Ectodermal cell (in vitro differentiated cells): ENCODE results near the gene MTCL1.

Experiments used
- H3K27ac ChIP-seq: 2 replicates; pipeline ENCODE4 v1.7.0; 2013; ENCODE audit warnings: mild to moderate bottlenecking, low read depth, low read length; ENCODE audit not compliant: insufficient read depth, poor library complexity, severe bottlenecking
- H3K27me3 ChIP-seq: 2 replicates; pipeline ENCODE4 v1.7.0; 2013; ENCODE audit warnings: mild to moderate bottlenecking, low read length; ENCODE audit not compliant: insufficient read depth, control insufficient read depth, poor library complexity, severe bottlenecking
- H3K36me3 ChIP-seq: one replicate; pipeline ENCODE4 v1.7.0; 2013; ENCODE audit warnings: low read length; ENCODE audit not compliant: control insufficient read depth, insufficient read depth
- H3K4me1 ChIP-seq: one replicate; pipeline ENCODE4 v1.7.0; 2013; ENCODE audit warnings: low read length; ENCODE audit not compliant: control insufficient read depth, insufficient read depth
- H3K4me3 ChIP-seq: 2 replicates; pipeline ENCODE4 v1.7.0; 2013; ENCODE audit warnings: low read depth, low read length, control low read depth; ENCODE audit not compliant: insufficient read depth
- H3K9me3 ChIP-seq: 2 replicates; pipeline ENCODE4 v1.7.0; 2013; ENCODE audit warnings: mild to moderate bottlenecking, low read length, moderate library complexity; ENCODE audit not compliant: control insufficient read depth
- WGBS, 2 experiments: methylation state at CpG; one replicate each; pipeline ENCODE4 v1.1.7; 2013; ENCODE audit warnings: missing lambda C conversion rate in 2 of 2; 5-methylcytosine and 5-hydroxymethylcytosine counted together

MTCL1 gene

DNA sequence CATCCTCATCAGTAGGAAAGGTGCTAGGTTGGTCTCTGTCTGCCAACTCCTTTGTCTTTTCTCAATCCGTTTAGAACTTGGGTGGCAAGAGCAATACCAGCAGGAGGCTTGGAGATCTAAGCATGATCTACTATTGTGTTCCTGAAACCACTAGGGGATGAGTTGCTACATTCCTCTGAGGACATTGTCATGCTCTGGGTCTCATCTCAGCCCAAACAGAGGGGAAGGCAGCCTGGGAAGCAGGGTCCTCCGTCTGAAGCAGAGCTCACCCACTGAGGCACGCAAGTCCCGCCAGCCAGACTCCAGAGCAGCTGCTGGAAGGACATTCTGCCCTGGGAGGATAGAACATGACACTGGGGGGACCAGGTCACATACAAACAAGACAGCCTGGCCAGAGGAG, 162.9 kb downstream of the MTCL1 start:
- H3K9me3 ChIP-seq: no peaks in the 10 kb centered on the region
- 55 to 56% methylated on average over 4 of the region's 4 CpGs for WGBS, 2 experiments

DNA sequence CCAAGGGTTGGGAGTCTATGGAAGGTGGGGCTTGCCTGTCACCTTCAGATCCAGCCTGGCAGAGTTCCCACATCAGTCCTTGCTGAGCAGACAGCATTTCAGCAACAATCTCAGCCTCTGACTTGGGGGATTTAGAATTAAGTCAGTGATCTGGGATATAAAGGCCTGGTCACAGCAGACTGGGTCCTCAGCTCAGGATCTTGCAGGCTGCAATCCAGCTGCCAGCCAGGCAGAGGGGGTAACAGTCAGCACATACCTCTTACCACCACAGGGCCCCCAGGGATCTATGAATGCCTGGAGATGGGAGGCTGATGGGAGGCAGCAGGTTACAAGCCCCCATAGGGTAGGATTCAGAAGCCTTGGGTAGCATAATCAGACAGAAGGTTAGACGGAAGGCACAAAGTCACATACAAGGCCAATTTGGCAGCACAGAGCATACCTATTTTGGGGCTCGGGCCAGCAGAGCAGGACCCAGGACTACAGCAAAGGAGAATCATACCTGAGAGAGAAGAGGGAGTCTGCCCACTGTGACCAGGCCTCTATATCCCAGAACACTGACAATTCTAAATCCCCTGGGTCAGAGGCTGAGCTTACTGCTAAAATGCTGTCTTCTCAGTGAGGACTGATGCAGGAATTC, 163.5 kb downstream of the MTCL1 start:
- WGBS, 2 experiments: 88 to 91% methylated on average over 2 of the region's 2 CpGs
- H3K9me3 ChIP-seq: no peaks in the 10 kb centered on the region
- H3K4me3 ChIP-seq: no peak overlapping the region
- H3K27me3 ChIP-seq: no peaks in the 10 kb centered on the region
- peaks cover 7% of the 10 kb centered on the region for H3K4me1 ChIP-seq
- no peak overlapping the region for H3K27ac ChIP-seq
- no peaks in the 10 kb centered on the region for H3K36me3 ChIP-seq

More for the DNA sequence above, 162.9 kb downstream of the MTCL1 start:
- Histone ChIP-seq H3K4me1 (peaks cover 7% of the 10 kb centered on the region), H3K4me3 (no peak overlapping the region), H3K27me3 (no peaks in the 10 kb centered on the region), H3K36me3 (no peaks in the 10 kb centered on the region), H3K27ac (no peak overlapping the region)

DNA sequence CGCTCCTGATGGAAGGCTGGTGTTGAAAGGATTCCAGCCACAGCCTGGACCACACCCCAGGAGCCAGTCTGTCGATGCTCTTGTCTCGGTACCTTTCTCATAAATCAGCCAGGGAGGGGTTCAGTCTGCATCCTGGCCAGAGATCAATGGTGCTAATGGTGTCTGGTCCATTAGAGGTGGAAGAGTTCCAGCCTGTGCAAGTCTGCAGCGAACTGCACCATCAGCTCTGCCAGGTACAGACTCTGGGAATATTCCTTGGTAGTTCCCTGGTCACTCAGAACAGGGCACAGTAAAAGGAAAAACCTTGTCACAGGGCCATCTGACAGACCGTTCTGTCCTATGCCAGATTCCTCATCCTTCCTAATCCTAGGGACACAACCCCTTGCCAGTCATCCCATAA, 164.3 kb downstream of the MTCL1 start:
- 86 to 87% methylated on average over 5 of the region's 5 CpGs for WGBS, 2 experiments
- Histone ChIP-seq H3K4me1 (peaks cover 7% of the 10 kb centered on the region), H3K4me3 (no peak overlapping the region), H3K36me3 (no peaks in the 10 kb centered on the region), H3K9me3 (no peaks in the 10 kb centered on the region), H3K27me3 (no peaks in the 10 kb centered on the region), H3K27ac (no peak overlapping the region)

DNA sequence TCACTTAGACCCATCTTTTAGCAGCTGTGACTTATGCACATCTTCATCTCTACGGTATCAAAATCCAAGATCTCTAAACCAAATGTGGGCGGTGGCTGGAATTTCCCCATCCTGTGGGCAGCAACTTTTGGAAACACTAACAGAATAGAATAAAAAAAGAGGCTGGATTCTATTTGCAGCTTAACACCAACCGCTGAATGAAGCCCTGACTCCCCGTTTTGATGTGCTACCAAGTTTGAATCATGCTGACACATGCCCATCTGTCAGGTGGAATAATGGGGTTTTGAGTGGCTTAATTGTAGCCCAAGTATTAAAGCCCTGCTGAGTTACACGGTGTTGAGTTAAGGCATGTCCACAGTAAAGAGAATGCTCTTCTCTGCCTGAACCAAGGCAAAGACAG, 165.2 kb downstream of the MTCL1 start:
- H3K4me3 ChIP-seq: no peak overlapping the region
- 91 to 92% methylated on average over 5 of the region's 5 CpGs for WGBS, 2 experiments
- no peaks in the 10 kb centered on the region for H3K27me3 ChIP-seq
- H3K9me3 ChIP-seq: no peaks in the 10 kb centered on the region
- no peak overlapping the region for H3K27ac ChIP-seq
- H3K4me1 ChIP-seq: peaks cover 7% of the 10 kb centered on the region
- no peaks in the 10 kb centered on the region for H3K36me3 ChIP-seq

DNA sequence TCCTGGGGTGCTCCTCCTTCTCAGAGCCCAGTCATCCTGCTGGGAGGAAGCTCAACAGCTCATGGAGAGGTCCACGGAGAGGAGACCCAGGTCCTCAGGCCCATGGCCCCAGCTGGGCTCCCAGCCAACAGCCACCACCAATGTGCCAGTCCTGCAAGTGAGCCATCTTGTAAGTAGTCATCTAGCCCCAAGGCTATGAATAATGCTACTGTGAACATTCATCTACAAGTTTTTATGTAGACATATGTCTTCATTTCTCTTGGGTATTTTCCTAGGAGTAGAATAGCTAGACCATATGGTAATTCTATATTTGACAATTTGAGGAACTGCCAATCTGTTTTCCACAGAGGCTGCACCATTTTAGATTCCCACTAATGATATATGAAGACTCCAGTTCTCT, 166.1 kb downstream of the MTCL1 start:
- no peak overlapping the region for H3K27ac ChIP-seq
- no peaks in the 10 kb centered on the region for H3K9me3 ChIP-seq
- H3K36me3 ChIP-seq: no peaks in the 10 kb centered on the region
- H3K4me1 ChIP-seq: peaks cover 7% of the 10 kb centered on the region
- 96 to 98% methylated on average over 1 of the region's 1 CpG for WGBS, 2 experiments
- no peaks in the 10 kb centered on the region for H3K27me3 ChIP-seq
- H3K4me3 ChIP-seq: no peak overlapping the region

DNA sequence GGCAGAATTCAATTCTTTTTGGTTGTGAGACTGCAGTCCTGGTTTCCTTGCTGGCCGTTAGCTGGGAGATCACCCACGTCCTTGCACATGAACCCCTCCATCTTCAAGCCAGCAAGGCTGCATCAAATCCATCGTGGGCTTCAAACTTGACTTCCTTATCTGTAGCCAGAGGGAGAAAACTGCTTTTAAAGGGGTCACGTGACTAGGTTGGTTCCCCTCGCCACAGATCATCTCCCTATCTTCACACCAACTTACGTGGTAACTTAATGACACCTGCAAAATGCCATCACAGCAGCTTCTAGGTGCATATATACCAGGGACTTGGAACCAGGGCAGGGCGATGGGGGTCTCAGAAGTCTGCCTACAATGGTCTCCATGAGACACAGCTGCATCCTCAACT, 169.5 kb downstream of the MTCL1 start:
- no peaks in the 10 kb centered on the region for H3K36me3 ChIP-seq
- no peaks in the 10 kb centered on the region for H3K27me3 ChIP-seq
- H3K27ac ChIP-seq: no peak overlapping the region
- H3K9me3 ChIP-seq: no peaks in the 10 kb centered on the region
- 81 to 85% methylated on average over 7 of the region's 7 CpGs for WGBS, 2 experiments
- no peak overlapping the region for H3K4me3 ChIP-seq
- H3K4me1 ChIP-seq: no peaks in the 10 kb centered on the region

DNA sequence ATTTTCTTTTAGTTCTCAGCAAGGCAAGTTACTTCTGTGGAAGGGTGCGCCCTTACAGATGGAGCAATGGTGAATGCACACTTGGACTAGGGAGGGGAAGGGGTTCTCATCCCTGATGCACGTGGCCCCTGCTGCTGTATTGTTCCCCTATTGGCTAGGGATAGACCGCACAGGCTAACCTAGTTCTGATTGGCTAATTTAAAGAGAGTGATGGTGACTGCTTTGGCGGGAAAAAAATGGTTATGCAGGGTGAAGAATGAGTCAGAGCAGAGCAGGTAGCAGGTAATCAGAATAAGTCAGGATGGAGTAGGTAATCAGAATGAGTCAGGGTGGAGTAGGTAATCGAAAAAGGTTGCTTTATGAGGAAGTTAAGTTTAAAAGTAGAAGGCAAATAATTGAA, 171.5 kb downstream of the MTCL1 start:
- Histone ChIP-seq H3K36me3 (no peaks in the 10 kb centered on the region), H3K27me3 (no peaks in the 10 kb centered on the region), H3K4me1 (no peaks in the 10 kb centered on the region), H3K9me3 (no peaks in the 10 kb centered on the region), H3K27ac (no peak overlapping the region), H3K4me3 (no peak overlapping the region)
- 92 to 95% methylated on average over 5 of the region's 5 CpGs for WGBS, 2 experiments

DNA sequence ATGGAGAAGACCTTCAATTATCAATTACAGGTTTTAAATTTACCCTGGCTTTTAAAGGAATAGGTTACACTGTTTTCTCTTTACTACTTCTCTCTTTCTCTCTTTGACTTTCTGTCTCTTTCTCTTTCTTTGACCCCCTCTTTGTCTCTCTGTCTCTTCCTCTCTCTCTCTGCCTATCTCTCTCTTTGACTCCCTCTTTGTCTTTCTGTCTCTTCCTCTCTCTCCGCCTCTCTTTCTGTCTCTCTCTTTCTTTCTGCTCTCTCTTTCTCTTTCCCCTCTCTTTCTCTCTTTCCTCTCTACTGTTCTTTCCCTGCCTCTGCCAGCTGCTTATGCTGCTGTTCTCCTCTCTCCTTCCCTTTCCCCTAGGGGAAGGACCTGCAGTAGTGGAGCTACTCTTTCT, 175.7 kb downstream of the MTCL1 start:
- H3K36me3 ChIP-seq: no peaks in the 10 kb centered on the region
- WGBS, 2 experiments: 89% methylated on average over 1 of the region's 1 CpG
- H3K27ac ChIP-seq: no peak overlapping the region
- H3K27me3 ChIP-seq: no peaks in the 10 kb centered on the region
- H3K4me1 ChIP-seq: no peaks in the 10 kb centered on the region
- no peak overlapping the region for H3K4me3 ChIP-seq
- no peaks in the 10 kb centered on the region for H3K9me3 ChIP-seq
